ENCODE data around the gene MSX1. TPM values are rescaled to one million over a fixed set of nuclear protein-coding genes. Genes with fewer than 3 reads are reported as not detected.

Gene MSX1
- total RNA-seq, 1 experiment from 2014 or later, result 59.9 TPM

GRCh38 chr4:4870576-4871241, 11.2 kb downstream of the MSX1 start (continued):
- TF ChIP-seq JUND (IDR thresholded peaks at IDR 0.05) (no peak), EGR1 (IDR thresholded peaks at IDR 0.05; ENCODE audit: low read depth) (no peak), ZFX (IDR thresholded peaks at IDR 0.05) (no peak)

DNA sequence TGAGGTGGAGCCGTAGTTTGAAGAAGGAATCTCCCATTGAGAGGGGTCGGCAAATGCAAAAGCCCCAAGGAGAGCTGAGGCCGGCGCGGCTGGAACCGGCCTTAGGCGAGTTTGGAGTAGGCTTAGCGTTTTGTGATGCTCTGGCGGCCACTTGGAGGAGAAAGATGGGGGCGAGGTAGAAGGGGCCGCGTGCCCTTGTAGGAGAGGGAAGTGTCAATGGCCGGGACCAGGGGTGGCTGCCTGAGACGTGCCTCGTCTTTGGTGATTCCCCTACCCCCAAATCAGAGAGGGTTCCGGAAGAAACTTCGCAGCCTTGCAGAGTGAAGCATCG, 11.7 kb downstream of the MSX1 start:
- H3K27me3 ChIP-seq (ENCODE audit: insufficient read depth, low read length), result no peaks in the 10 kb centered on the region
- ChIA-PET CTCF (no interaction called here), POLR2A (no interaction called here), RAD21 (ENCODE audit: low non-redundant PET in 1 of 2, low total read pairs in 2 of 2, uncharacterized antibody in 2 of 2, unreplicated experiment in 2 of 2) (no interaction called here)
- no peak for TF ChIP-seq FOSL1 (IDR thresholded peaks at IDR 0.05; ENCODE audit: low read depth)
- TF ChIP-seq YY1 (IDR thresholded peaks at IDR 0.05; ENCODE audit: extremely low read depth, insufficient replicate concordance, low read depth, low read length), result no peak
- no peak for TF ChIP-seq ZFX (IDR thresholded peaks at IDR 0.05)
- TF ChIP-seq RAD21 (IDR thresholded peaks at IDR 0.05; ENCODE audit: low read depth), result no peak
- TF ChIP-seq CEBPB (IDR thresholded peaks at IDR 0.05; ENCODE audit: low read depth), result no peak
- TF ChIP-seq ATF3 (IDR thresholded peaks at IDR 0.05), result no peak
- TF ChIP-seq EZH2 (IDR thresholded peaks at IDR 0.05), result no peak
- TF ChIP-seq ZBTB33 (IDR thresholded peaks at IDR 0.05; ENCODE audit: extremely low read depth, insufficient replicate concordance, low read length), result no peak
- TF ChIP-seq EGR1 (IDR thresholded peaks at IDR 0.05; ENCODE audit: low read depth), result no peak
- TF ChIP-seq ZNF274 (IDR thresholded peaks at IDR 0.05; ENCODE audit: low read depth, low read length), result no peak
- TF ChIP-seq SRF (IDR thresholded peaks at IDR 0.05; ENCODE audit: low read depth), result no peak
- TF ChIP-seq POLR2AphosphoS5 (IDR thresholded peaks at IDR 0.05; ENCODE audit: low read depth, low read length), result no peak
- TF ChIP-seq, protein P1, sequence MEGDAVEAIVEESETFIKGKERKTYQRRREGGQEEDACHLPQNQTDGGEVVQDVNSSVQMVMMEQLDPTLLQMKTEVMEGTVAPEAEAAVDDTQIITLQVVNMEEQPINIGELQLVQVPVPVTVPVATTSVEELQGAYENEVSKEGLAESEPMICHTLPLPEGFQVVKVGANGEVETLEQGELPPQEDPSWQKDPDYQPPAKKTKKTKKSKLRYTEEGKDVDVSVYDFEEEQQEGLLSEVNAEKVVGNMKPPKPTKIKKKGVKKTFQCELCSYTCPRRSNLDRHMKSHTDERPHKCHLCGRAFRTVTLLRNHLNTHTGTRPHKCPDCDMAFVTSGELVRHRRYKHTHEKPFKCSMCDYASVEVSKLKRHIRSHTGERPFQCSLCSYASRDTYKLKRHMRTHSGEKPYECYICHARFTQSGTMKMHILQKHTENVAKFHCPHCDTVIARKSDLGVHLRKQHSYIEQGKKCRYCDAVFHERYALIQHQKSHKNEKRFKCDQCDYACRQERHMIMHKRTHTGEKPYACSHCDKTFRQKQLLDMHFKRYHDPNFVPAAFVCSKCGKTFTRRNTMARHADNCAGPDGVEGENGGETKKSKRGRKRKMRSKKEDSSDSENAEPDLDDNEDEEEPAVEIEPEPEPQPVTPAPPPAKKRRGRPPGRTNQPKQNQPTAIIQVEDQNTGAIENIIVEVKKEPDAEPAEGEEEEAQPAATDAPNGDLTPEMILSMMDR (IDR thresholded peaks at IDR 0.05 in 2 of 3, conservative IDR thresholded peaks at IDR 0.05 in 1 of 3; ENCODE audit: borderline replicate concordance in 1 of 3, insufficient read depth in 1 of 3, low read depth in 2 of 3, low read length in 2 of 3), result no peak
- TF ChIP-seq TCF7L2 (IDR thresholded peaks at IDR 0.05; ENCODE audit: borderline replicate concordance, extremely low read depth, insufficient read depth, insufficient read length), result no peak
- no peak for TF ChIP-seq SP1 (IDR thresholded peaks at IDR 0.05; ENCODE audit: low read depth)
- no peak for TF ChIP-seq JUND (IDR thresholded peaks at IDR 0.05)
- H3K4me2 ChIP-seq (ENCODE audit: low read length), result no peak overlapping the region
- peaks cover 0 to 4% of the 10 kb centered on the region in 2 experiments; a peak in 1 of 4 replicates for H3K4me1 ChIP-seq (ENCODE audit: control insufficient read depth in 1 of 2, insufficient read depth in 2 of 2, low read length in 2 of 2)
- DNase-seq (ENCODE audit: low read depth, low spot score) (no peak), ATAC-seq (no peak)
- H2AFZ ChIP-seq (ENCODE audit: low read depth, low read length, poor library complexity, severe bottlenecking), result no peak overlapping the region
- no peak overlapping the region for H3K9ac ChIP-seq (ENCODE audit: low read length)
- H3K4me3 ChIP-seq (replicated peaks in 1 of 2; ENCODE audit: low read depth in 1 of 2, low read length in 2 of 2), result no peak overlapping the region
- BruUV-seq (replicated peaks), result no TSS peak
- H3K79me2 ChIP-seq (ENCODE audit: insufficient read depth, low read length), result no peaks in the 10 kb centered on the region
- no peaks in the 10 kb centered on the region for H3K9me3 ChIP-seq (ENCODE audit: control insufficient read depth in 1 of 2, insufficient read depth in 1 of 2, low read depth in 1 of 2, low read length in 2 of 2)
- H4K20me1 ChIP-seq (ENCODE audit: insufficient read depth), result no peaks in the 10 kb centered on the region
- H3K36me3 ChIP-seq (ENCODE audit: control insufficient read depth in 1 of 2, insufficient read depth in 2 of 2, low read length in 2 of 2), result no peaks in the 10 kb centered on the region
- intact Hi-C loops (cut with micrococcal nuclease), result no loop called here
- H3K27ac ChIP-seq (ENCODE audit: low read depth, low read length), result no peak overlapping the region
- no peaks in the 10 kb centered on the region for H3K9me2 ChIP-seq (ENCODE audit: insufficient read depth)

Measured in HCT116 (cell line).